Tongue (tissue), 2 donors: Measurements from ENCODE around the gene GM2A. TPM values are rescaled to one million over a fixed set of nuclear protein-coding genes. Genes with fewer than 3 reads are reported as not detected.

ENCODE experiments used
- DNase-seq: peaks from one replicate; pipeline ENCODE4 v3.0.0-alpha.2; 2015
- total RNA-seq: library from RNA; depleted of rRNA; stranded (reverse); fragments of >200 nt; gene quantifications from one replicate; pipeline ENCODE4 v1.2.3, GENCODE V29; 2014

The GM2A gene
- 26.3 TPM for total RNA-seq

GRCh38 chr5:151252762-151253604, at the start of gene GM2A:
Gene GM2A (plus strand): TSS chr5:151253185. CDS start chr5:151253217, 32 bp downstream.
- DNase-seq: peak; percentile 100

- no peak for DNase-seq
These were observed 48.9 kb upstream of the GM2A start for GRCh38 chr5:151204051-151204450.

GRCh38 chr5:151205411-151205810, 47.6 kb upstream of the GM2A start:
- no peak for DNase-seq

- DNase-seq: no peak
These were observed 44.5 kb upstream of the GM2A start for GRCh38 chr5:151208481-151208914.

GRCh38 chr5:151212406-151212798, 40.6 kb upstream of the GM2A start:
- no peak for DNase-seq

- peak; percentile 24 for DNase-seq
These were observed 39.0 kb upstream of the GM2A start for GRCh38 chr5:151213803-151214613.

- no peak for DNase-seq
These were observed 38.1 kb upstream of the GM2A start for GRCh38 chr5:151214614-151215545.

- DNase-seq: no peak
These were observed 37.5 kb upstream of the GM2A start for GRCh38 chr5:151215546-151215880.

GRCh38 chr5:151216781-151217180, 36.2 kb upstream of the GM2A start:
- DNase-seq: no peak

- no peak for DNase-seq
These were observed 34.8 kb upstream of the GM2A start for GRCh38 chr5:151218177-151218576.

GRCh38 chr5:151219138-151219537, 33.8 kb upstream of the GM2A start:
- DNase-seq: no peak

GRCh38 chr5:151219789-151220188, 33.2 kb upstream of the GM2A start:
- DNase-seq: no peak

- no peak for DNase-seq
These were observed 31.4 kb upstream of the GM2A start for GRCh38 chr5:151221574-151221973.

GRCh38 chr5:151222054-151222789, 30.8 kb upstream of the GM2A start:
- DNase-seq: no peak

GRCh38 chr5:151222790-151223446, 30.1 kb upstream of the GM2A start:
- no peak for DNase-seq

- DNase-seq: peak; percentile 83
These were observed 29.3 kb upstream of the GM2A start, which contains the start of gene CCDC69 for GRCh38 chr5:151223447-151224264. Gene CCDC69 (minus strand): TSS chr5:151224092. CDS start chr5:151223970, 122 bp downstream.

- no peak for DNase-seq
These were observed 28.6 kb upstream of the GM2A start for GRCh38 chr5:151224372-151224771.

GRCh38 chr5:151225071-151225470, 27.9 kb upstream of the GM2A start:
- DNase-seq: no peak

GRCh38 chr5:151225475-151225874, 27.5 kb upstream of the GM2A start:
- DNase-seq: no peak

- DNase-seq: no peak
These were observed 25.0 kb upstream of the GM2A start for GRCh38 chr5:151227918-151228447.
